Right atrium auricular region (tissue), 2 donors: ENCODE data around the gene FKBP11. TPM values are rescaled to one million over a fixed set of nuclear protein-coding genes. Genes with fewer than 3 reads are reported as not detected.
"Not testable (repeated sequence)": the region's sequence is repeated elsewhere in the genome, so short reads cannot be mapped to it uniquely, and the experiment has no call there.

Source experiments
- DNase-seq: peaks from one replicate; pipeline ENCODE4 v3.0.0-alpha.2; 2019; ENCODE audit warnings: low spot score
- H3K27ac ChIP-seq, 2 donors: fragments of 200-600 bp; sonication (generic); 1 replicate in 1 of 2; 2 replicates in 1 of 2; pipeline ENCODE4 v1.5.1; 2016 to 2019
- H3K27me3 ChIP-seq, 2 donors: fragments of 200-600 bp; sonication (generic); one replicate each; pipeline versions ENCODE4 v1.5.1 to v1.6.0; 2017 to 2019
- H3K36me3 ChIP-seq: fragments of 200-600 bp; sonication (generic); one replicate; pipeline ENCODE4 v1.5.1; 2016
- H3K4me1 ChIP-seq, 2 donors: fragments of 200-600 bp; sonication (generic); one replicate each; pipeline versions ENCODE4 v1.5.1 to v1.6.0; 2017 to 2019
- H3K4me3 ChIP-seq, 2 donors: fragments of 200-600 bp; sonication (generic); 1 replicate in 1 of 2; 2 replicates in 1 of 2; pipeline ENCODE4 v1.5.1; 2017 to 2019; ENCODE audit warnings: mild to moderate bottlenecking in 1 of 2, moderate library complexity in 1 of 2
- H3K9me3 ChIP-seq, 2 donors: fragments of 200-600 bp; sonication (generic); one replicate each; pipeline ENCODE4 v1.5.1; 2019
- CTCF ChIP-seq, 2 donors: fragments of 200-600 bp; sonication (generic); IDR thresholded peaks; one replicate each; pipeline ENCODE4 v1.5.1; 2019; ENCODE audit warnings: antibody characterized with exemption in 2 of 2
- total RNA-seq, 2 donors: library from RNA; depleted of rRNA; stranded (reverse); fragments of >200 nt; gene quantifications; one replicate each; pipeline ENCODE4 v1.1.0, GENCODE V29; 2016

The FKBP11 gene
- total RNA-seq, 2 donors from 2014 or later = 9.1 to 10.2 TPM

GRCh38 chr12:48917857-48918537 is 7.3 kb downstream of the FKBP11 start:
- no peak overlapping the region for H3K4me3 ChIP-seq
- no peaks in the 10 kb centered on the region for H3K4me1 ChIP-seq
- H3K27ac ChIP-seq = no peak overlapping the region
- DNase-seq = no peak
- H3K27me3 ChIP-seq = no peaks in the 10 kb centered on the region
- H3K36me3 ChIP-seq = no peaks in the 10 kb centered on the region
- H3K9me3 ChIP-seq = no peaks in the 10 kb centered on the region
- TF ChIP-seq CTCF (IDR thresholded peaks at IDR 0.05) = no peak

GRCh38 chr12:48910196-48910595 is 15.1 kb downstream of the FKBP11 start:
- no peak for TF ChIP-seq CTCF (IDR thresholded peaks at IDR 0.05)
- Histone ChIP-seq H3K4me1 (no peaks in the 10 kb centered on the region), H3K36me3 (no peaks in the 10 kb centered on the region), H3K9me3 (no peaks in the 10 kb centered on the region), H3K4me3 (no peak overlapping the region), H3K27ac (no peak overlapping the region), H3K27me3 (no peaks in the 10 kb centered on the region)
- DNase-seq = no peak

GRCh38 chr12:48909698-48910097 is 15.6 kb downstream of the FKBP11 start:
- H3K36me3 ChIP-seq, H3K4me3 ChIP-seq, H3K9me3 ChIP-seq, DNase-seq, H3K4me1 ChIP-seq, H3K27ac ChIP-seq, H3K27me3 ChIP-seq: not testable (repeated sequence)

- H3K4me1 ChIP-seq = peaks cover 0 to 7% of the 10 kb centered on the region in 2 donors
- H3K4me3 ChIP-seq = no peak overlapping the region
- H3K9me3 ChIP-seq = no peaks in the 10 kb centered on the region
- no peaks in the 10 kb centered on the region for H3K36me3 ChIP-seq
- TF ChIP-seq CTCF (IDR thresholded peaks at IDR 0.05) = no peak
- no peak for DNase-seq
- H3K27ac ChIP-seq = no peak overlapping the region
- H3K27me3 ChIP-seq = no peaks in the 10 kb centered on the region
Measured at GRCh38 chr12:48907245-48907644, 18.0 kb downstream of the FKBP11 start.

GRCh38 chr12:48903982-48904411 is 21.3 kb downstream of the FKBP11 start:
- Histone ChIP-seq H3K9me3 (no peaks in the 10 kb centered on the region), H3K4me3 (peak overlapping the region; percentile 38 to 51), H3K4me1 (peaks cover 0 to 7% of the 10 kb centered on the region in 2 donors), H3K27ac (no peak overlapping the region), H3K36me3 (no peaks in the 10 kb centered on the region), H3K27me3 (no peaks in the 10 kb centered on the region)
- DNase-seq = peak; percentile 84
- peak; percentile 61 to 74 for TF ChIP-seq CTCF (IDR thresholded peaks at IDR 0.05)

GRCh38 chr12:48903363-48903981 is 21.8 kb downstream of the FKBP11 start:
- no peaks in the 10 kb centered on the region for H3K27me3 ChIP-seq
- peak overlapping the region; percentile 38 to 51 for H3K4me3 ChIP-seq
- no peak overlapping the region for H3K27ac ChIP-seq
- H3K9me3 ChIP-seq = no peaks in the 10 kb centered on the region
- H3K36me3 ChIP-seq = no peaks in the 10 kb centered on the region
- DNase-seq = no peak
- no peak for TF ChIP-seq CTCF (IDR thresholded peaks at IDR 0.05)
- peaks cover 0 to 7% of the 10 kb centered on the region in 2 donors for H3K4me1 ChIP-seq
